Measurements from ENCODE around the gene ZNF283.
"Not testable (repeated sequence)": the region's sequence is repeated elsewhere in the genome, so short reads cannot be mapped to it uniquely, and the experiment has no call there.

Gene ZNF283

DNA sequence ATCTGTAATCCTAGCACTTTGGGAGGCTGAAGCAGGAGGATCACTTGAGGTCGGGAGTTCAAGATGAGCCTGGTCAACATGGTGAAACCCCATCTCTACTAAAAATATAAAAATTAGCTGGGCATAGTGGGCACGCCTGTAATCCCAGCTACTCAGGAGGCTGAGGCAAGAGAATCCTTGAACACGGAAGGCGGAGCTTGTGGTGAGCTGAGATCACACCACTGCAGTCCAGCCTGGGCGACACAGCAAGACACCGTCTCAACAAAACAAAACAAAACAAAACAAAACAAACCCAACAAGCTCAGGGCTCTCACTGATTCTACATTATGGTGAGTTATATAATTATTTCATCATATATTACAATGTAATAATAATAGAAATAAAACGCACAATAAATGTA lies 20.7 kb upstream of the ZNF283 start:
- H3K27ac ChIP-seq (ENCODE audit: low read length); H3K27me3 ChIP-seq (ENCODE audit: insufficient read depth, low read length); H3K4me3 ChIP-seq (ENCODE audit: low read length); H3K9ac ChIP-seq (ENCODE audit: low read depth, low read length); H3K9me3 ChIP-seq (ENCODE audit: insufficient read depth, low read depth, low read length); H3K4me1 ChIP-seq (ENCODE audit: insufficient read depth, low read length); H3K36me3 ChIP-seq (ENCODE audit: insufficient read depth, low read depth, low read length): not testable (repeated sequence)

DNA sequence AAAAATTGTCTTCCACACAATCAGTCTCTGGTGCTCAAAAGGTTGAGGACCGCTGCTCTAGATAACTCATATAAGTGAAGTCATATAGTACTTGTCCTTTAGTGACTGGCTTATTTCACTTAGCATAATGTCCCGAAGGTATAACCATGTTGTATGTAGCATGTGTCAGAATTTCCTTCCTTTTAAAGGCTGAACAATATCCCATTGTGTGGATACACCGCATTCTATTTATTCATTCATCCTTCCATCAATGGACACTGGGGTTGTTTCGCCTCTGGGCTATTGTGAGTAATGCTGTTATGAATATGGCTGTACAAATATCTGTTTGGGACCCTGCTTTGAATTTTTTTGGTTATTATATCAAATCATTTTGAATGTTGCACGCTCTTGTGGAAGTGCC lies 20.3 kb upstream of the ZNF283 start:
- H3K27ac ChIP-seq (ENCODE audit: low read length) = no peak overlapping the region

GRCh38 chr19:43807651-43808050 lies 19.5 kb upstream of the ZNF283 start:
- Histone ChIP-seq H3K27me3 (ENCODE audit: insufficient read depth, low read length) (no peaks in the 10 kb centered on the region; the same call in 1 of the 2 replicates), H3K9me3 (ENCODE audit: insufficient read depth, low read depth, low read length) (no peaks in the 10 kb centered on the region), H3K9ac (ENCODE audit: low read depth, low read length) (no peak overlapping the region), H3K4me3 (ENCODE audit: low read length) (no peak overlapping the region), H3K36me3 (ENCODE audit: insufficient read depth, low read depth, low read length) (no peaks in the 10 kb centered on the region), H3K27ac (ENCODE audit: low read length) (no peak overlapping the region), H3K4me1 (ENCODE audit: insufficient read depth, low read length) (no peaks in the 10 kb centered on the region)

More for the DNA sequence above, 20.3 kb upstream of the ZNF283 start:
- H3K4me3 ChIP-seq (ENCODE audit: low read length) = no peak overlapping the region
- H3K36me3 ChIP-seq (ENCODE audit: insufficient read depth, low read depth, low read length) = no peaks in the 10 kb centered on the region
- no peaks in the 10 kb centered on the region for H3K4me1 ChIP-seq (ENCODE audit: insufficient read depth, low read length)
- H3K27me3 ChIP-seq (ENCODE audit: insufficient read depth, low read length) = no peaks in the 10 kb centered on the region; the same call in 1 of the 2 replicates
- no peak overlapping the region for H3K9ac ChIP-seq (ENCODE audit: low read depth, low read length)
- H3K9me3 ChIP-seq (ENCODE audit: insufficient read depth, low read depth, low read length) = no peaks in the 10 kb centered on the region

DNA sequence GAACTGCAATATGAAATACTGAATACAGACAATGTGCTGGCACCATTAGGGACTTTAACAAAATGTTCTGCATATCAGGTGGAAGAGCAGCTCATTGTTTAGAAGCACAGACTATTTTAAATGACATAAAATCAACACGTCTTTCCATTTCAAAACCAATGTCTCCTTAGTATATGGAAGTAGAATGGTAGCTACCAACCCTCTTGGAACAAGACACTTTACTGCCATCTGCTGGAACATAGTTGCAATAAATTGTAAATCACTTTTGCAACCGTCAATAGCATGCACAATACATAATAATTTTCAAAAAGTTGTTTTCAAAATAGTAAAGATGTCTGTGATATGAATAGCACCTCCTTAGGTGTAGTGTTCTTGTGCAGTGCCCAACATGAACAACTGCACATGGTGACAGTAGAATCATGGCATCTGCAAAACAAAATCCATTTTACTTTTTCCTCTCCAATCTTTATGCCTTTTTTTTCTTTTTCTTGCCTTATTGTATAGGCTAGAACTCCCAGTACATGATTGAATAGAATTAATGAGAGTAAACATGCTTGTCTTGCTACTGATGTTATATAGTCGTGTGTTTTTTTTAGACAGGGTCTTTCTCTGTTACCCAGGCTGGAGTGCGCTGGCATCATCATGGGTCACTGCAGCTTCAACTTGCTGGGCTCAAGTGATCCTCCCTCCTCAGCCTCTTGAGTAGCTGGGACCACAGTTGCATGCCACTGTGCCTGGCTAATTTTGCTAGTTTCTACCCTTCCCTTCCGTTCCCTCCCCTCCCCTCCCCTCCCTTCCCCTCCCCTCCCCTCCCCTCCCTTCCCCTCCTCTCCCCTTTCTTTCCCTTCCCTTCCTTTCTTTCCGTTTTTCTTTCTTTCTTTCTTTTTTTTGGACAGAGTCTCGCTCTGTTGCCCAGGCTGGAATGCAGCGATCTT lies 17.1 kb upstream of the ZNF283 start:
- Histone ChIP-seq H3K9ac (ENCODE audit: low read depth, low read length) (no peak overlapping the region), H3K9me3 (ENCODE audit: insufficient read depth, low read depth, low read length) (no peaks in the 10 kb centered on the region; the same call in 1 of the 2 replicates), H3K27me3 (ENCODE audit: insufficient read depth, low read length) (no peaks in the 10 kb centered on the region; the same call in 1 of the 2 replicates), H3K27ac (ENCODE audit: low read length) (no peak overlapping the region), H3K4me3 (ENCODE audit: low read length) (no peak overlapping the region), H3K4me1 (ENCODE audit: insufficient read depth, low read length) (no peaks in the 10 kb centered on the region), H3K36me3 (ENCODE audit: insufficient read depth, low read depth, low read length) (no peaks in the 10 kb centered on the region)

DNA sequence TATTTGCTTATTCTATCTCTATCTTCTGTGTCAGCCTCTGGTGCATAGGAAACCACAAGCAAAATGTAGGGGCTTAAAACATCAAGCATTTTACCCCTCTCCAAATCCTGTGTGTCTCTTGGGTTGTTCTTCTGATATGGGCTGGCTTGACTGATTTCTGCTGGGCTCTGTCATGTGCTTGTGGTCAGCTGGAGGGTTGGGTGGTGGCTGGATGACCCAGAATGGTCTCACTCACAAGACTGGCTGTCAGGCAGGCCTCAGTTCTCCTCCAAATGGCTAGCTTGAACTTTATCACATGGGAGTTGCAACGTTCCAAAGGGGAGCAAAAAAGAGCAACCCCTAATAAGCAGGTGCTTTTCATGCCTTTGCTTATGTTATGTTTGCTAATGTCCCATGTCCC lies 15.3 kb upstream of the ZNF283 start:
- H3K9me3 ChIP-seq (ENCODE audit: insufficient read depth, low read depth, low read length) = peaks cover 8% of the 10 kb centered on the region
- H3K9ac ChIP-seq (ENCODE audit: low read depth, low read length) = no peak overlapping the region
- H3K4me1 ChIP-seq (ENCODE audit: insufficient read depth, low read length) = no peaks in the 10 kb centered on the region
- H3K4me3 ChIP-seq (ENCODE audit: low read length) = no peak overlapping the region
- H3K27me3 ChIP-seq (ENCODE audit: insufficient read depth, low read length) = no peaks in the 10 kb centered on the region; the same call in 1 of the 2 replicates
- H3K27ac ChIP-seq (ENCODE audit: low read length) = no peak overlapping the region
- no peaks in the 10 kb centered on the region for H3K36me3 ChIP-seq (ENCODE audit: insufficient read depth, low read depth, low read length)

DNA sequence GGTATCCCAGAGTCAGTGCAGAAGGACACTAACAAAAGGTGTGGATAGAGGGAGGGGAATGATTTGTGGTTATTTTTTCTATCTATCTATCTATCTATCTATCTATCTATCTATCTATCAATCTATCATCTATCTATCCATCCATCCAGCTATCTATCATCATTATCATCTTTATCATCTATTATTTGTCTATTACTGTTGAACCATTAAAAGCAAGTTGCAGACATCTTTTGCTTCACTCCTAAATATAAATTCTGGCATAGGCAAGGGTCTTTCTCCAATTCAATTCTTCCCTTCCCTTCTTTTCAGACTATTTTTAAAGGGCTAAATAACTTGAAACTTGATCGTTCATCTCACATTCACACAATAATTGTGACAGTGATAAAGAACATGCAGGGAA lies 14.9 kb upstream of the ZNF283 start:
- H3K27me3 ChIP-seq (ENCODE audit: insufficient read depth, low read length) = no peaks in the 10 kb centered on the region; the same call in 1 of the 2 replicates
- H3K9me3 ChIP-seq (ENCODE audit: insufficient read depth, low read depth, low read length) = peaks cover 12% of the 10 kb centered on the region
- no peak overlapping the region for H3K9ac ChIP-seq (ENCODE audit: low read depth, low read length)
- H3K27ac ChIP-seq (ENCODE audit: low read length) = no peak overlapping the region
- H3K4me1 ChIP-seq (ENCODE audit: insufficient read depth, low read length) = no peaks in the 10 kb centered on the region
- no peaks in the 10 kb centered on the region for H3K36me3 ChIP-seq (ENCODE audit: insufficient read depth, low read depth, low read length)
- H3K4me3 ChIP-seq (ENCODE audit: low read length) = no peak overlapping the region

DNA sequence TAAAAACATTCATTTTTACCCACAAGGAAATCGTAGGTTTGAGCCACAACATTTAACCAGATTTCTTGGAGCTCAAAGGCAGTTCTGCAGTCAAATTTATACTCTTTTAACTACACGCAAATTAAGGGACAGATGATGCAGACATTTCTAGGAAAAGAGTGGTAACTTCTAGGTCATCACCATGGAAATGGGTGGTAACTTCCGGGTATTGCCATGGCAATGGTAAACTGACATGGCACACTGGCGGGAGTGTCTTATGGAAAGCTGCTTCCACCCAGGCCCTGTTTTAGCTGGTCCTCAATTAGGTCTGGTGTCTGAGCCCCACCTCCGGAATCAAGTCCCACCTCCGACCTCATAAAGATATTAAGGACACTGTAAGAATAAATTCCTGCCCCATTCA lies 14.4 kb upstream of the ZNF283 start:
- H3K9me3 ChIP-seq (ENCODE audit: insufficient read depth, low read depth, low read length) = peaks cover 15% of the 10 kb centered on the region
- no peaks in the 10 kb centered on the region for H3K4me1 ChIP-seq (ENCODE audit: insufficient read depth, low read length)
- no peak overlapping the region for H3K4me3 ChIP-seq (ENCODE audit: low read length)
- no peaks in the 10 kb centered on the region for H3K36me3 ChIP-seq (ENCODE audit: insufficient read depth, low read depth, low read length)
- H3K27ac ChIP-seq (ENCODE audit: low read length) = no peak overlapping the region
- no peaks in the 10 kb centered on the region; the same call in 1 of the 2 replicates for H3K27me3 ChIP-seq (ENCODE audit: insufficient read depth, low read length)
- H3K9ac ChIP-seq (ENCODE audit: low read depth, low read length) = no peak overlapping the region

DNA sequence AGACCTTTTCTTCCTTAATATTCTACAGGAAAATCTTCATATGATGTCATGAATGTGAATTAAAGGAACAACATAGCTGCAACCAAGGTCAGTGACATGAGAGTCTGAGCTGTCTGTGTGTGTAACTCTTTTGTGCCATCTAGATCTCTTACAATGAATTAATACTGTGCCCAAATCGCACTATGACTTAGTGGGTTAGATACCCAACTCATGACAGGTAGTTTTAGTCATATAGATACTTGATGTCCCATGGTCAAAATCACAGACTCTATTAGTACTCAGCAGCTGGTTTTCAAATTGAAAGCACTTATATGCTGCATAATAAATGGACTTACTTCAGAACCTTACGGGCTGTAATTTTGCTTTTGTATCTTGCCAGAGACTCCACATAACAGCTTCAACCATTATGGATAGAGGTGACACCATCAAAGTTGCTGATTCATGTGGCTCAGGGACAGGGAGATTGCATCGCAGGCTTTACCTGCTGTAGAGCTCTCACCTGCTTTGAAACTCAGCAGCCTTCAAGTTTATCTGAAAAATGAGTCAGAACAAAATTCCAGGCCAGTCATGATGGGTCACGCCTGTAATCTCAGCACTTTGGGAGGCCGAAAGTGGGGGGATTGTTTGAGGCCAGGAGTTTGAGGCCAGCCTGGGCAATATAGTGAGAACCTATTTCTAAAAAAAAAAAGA lies 12.3 kb upstream of the ZNF283 start:
- H3K36me3 ChIP-seq (ENCODE audit: insufficient read depth, low read depth, low read length) = no peaks in the 10 kb centered on the region
- H3K27ac ChIP-seq (ENCODE audit: low read length) = no peak overlapping the region
- no peak overlapping the region for H3K9ac ChIP-seq (ENCODE audit: low read depth, low read length)
- H3K4me1 ChIP-seq (ENCODE audit: insufficient read depth, low read length) = no peaks in the 10 kb centered on the region
- no peak overlapping the region for H3K4me3 ChIP-seq (ENCODE audit: low read length)
- H3K9me3 ChIP-seq (ENCODE audit: insufficient read depth, low read depth, low read length) = peaks cover 28% of the 10 kb centered on the region
- no peaks in the 10 kb centered on the region; the same call in 1 of the 2 replicates for H3K27me3 ChIP-seq (ENCODE audit: insufficient read depth, low read length)

DNA sequence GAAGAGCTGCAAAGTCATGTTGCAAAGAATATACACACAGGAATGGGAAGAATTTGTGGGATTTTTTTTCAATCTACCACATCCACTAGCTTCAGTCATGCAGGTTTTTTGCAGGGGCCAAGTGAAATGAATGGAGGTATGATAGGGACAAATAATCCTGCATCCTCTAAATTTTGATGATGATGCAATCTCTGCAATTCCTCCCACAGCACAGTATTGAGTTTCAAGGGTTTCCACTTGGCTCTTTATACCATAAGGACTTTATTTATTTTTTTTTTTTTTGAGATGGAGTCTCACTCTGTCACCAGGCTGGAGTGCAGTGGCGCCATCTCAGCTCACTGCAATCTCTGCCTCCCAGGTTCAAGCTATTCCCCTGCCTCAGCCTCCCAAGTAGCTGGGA lies 9.7 kb upstream of the ZNF283 start:
- H3K9me3 ChIP-seq (ENCODE audit: insufficient read depth, low read depth, low read length) = peaks cover 44% of the 10 kb centered on the region
- not testable (repeated sequence) for H3K4me1 ChIP-seq (ENCODE audit: insufficient read depth, low read length); H3K36me3 ChIP-seq (ENCODE audit: insufficient read depth, low read depth, low read length); H3K27me3 ChIP-seq (ENCODE audit: insufficient read depth, low read length); H3K27ac ChIP-seq (ENCODE audit: low read length); H3K9ac ChIP-seq (ENCODE audit: low read depth, low read length); H3K4me3 ChIP-seq (ENCODE audit: low read length)

- no peaks in the 10 kb centered on the region for H3K36me3 ChIP-seq (ENCODE audit: insufficient read depth, low read depth, low read length)
- no peak overlapping the region for H3K4me3 ChIP-seq (ENCODE audit: low read length)
- no peak overlapping the region for H3K27ac ChIP-seq (ENCODE audit: low read length)
- no peak overlapping the region for H3K9ac ChIP-seq (ENCODE audit: low read depth, low read length)
- no peaks in the 10 kb centered on the region for H3K27me3 ChIP-seq (ENCODE audit: insufficient read depth, low read length)
- no peaks in the 10 kb centered on the region for H3K4me1 ChIP-seq (ENCODE audit: insufficient read depth, low read length)
- H3K9me3 ChIP-seq (ENCODE audit: insufficient read depth, low read depth, low read length) = peaks cover 44% of the 10 kb centered on the region
Observed at GRCh38 chr19:43818500-43818899, 8.6 kb upstream of the ZNF283 start.

DNA sequence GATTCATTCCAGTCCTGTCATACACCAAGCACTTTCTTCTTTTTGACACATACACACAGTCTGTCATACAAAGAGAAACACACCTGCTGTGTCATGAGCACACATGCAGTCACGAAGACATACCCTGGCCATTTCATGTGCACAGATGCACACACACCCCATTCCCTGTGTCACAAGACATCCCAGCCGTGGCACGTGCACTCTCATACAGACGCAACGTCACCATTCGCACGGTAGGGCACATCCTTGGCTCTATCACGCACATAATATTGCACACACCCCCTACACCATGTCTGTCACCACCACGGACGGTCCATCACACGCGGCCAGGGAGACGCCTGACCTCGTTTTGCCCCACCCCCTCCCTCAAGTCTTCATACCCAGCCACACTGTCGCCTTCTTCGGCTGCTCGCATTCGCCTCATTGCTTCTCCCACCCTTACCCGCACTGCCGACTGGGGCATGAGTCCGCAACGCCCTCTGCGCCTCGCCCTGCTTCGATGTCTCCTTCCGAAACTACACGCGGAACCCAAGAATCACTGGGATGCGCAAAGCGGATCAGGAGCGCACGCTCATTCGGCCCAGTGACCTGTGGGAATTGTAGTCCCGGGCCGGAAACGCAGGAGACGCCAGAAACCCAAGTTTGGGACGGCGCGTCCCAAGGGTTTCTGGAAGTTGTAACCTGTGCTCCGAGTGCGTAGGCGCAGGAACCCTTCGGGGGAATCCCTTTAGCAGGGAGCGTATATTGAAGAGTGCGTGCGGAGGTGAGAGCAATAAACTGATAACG lies 6.8 kb upstream of the ZNF283 start:
- H3K4me3 ChIP-seq (ENCODE audit: low read length) = no peak overlapping the region

More for the DNA sequence above, 6.8 kb upstream of the ZNF283 start:
- H3K4me1 ChIP-seq (ENCODE audit: insufficient read depth, low read length) = no peaks in the 10 kb centered on the region
- H3K9me3 ChIP-seq (ENCODE audit: insufficient read depth, low read depth, low read length) = peaks cover 44% of the 10 kb centered on the region
- no peaks in the 10 kb centered on the region for H3K27me3 ChIP-seq (ENCODE audit: insufficient read depth, low read length)
- no peak overlapping the region for H3K9ac ChIP-seq (ENCODE audit: low read depth, low read length)
- no peaks in the 10 kb centered on the region for H3K36me3 ChIP-seq (ENCODE audit: insufficient read depth, low read depth, low read length)
- H3K27ac ChIP-seq (ENCODE audit: low read length) = no peak overlapping the region
